Fibroblast of skin of left quadriceps (primary cell): ENCODE measurements around the gene PTH1R.

Source experiments
- DNase-seq, 2 experiments: peaks; one replicate each; pipeline ENCODE4 v3.0.0-alpha.2; 2013; ENCODE audit warnings: low read depth in 2 of 2

PTH1R gene

GRCh38 chr3:46877406-46878125, at the start of gene PTH1R:
Gene PTH1R (plus strand): TSS chr3:46877721. CDS start chr3:46883560, 5,839 bp downstream.
- no peak for DNase-seq

- DNase-seq: no peak
These were observed 47.8 kb upstream of the PTH1R start for GRCh38 chr3:46829699-46830208.

- DNase-seq: no peak
These were observed 46.7 kb upstream of the PTH1R start for GRCh38 chr3:46830801-46831200.

- no peak for DNase-seq
These were observed 46.2 kb upstream of the PTH1R start for GRCh38 chr3:46831316-46831715.

DNA sequence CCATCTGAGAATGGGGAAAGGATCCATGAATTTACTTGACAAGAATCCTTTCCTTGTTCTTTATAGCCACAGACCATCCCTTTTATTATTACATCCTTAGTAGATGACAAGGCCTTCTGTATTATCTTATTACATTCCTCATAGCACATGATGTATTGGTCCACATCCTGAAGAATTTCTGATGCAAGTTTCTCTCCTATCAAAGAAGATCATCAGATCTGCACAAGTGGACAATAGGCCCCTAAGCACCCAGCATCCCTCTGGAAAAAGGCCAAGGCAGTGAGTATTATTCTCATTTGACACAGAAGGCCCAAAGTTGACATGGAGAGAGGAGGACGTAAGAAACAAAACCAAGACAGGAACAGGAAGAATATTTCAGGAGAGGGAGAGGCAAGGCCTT, 45.7 kb upstream of the PTH1R start:
- DNase-seq: no peak

GRCh38 chr3:46833346-46834300, 43.9 kb upstream of the PTH1R start:
- no peak for DNase-seq

DNA sequence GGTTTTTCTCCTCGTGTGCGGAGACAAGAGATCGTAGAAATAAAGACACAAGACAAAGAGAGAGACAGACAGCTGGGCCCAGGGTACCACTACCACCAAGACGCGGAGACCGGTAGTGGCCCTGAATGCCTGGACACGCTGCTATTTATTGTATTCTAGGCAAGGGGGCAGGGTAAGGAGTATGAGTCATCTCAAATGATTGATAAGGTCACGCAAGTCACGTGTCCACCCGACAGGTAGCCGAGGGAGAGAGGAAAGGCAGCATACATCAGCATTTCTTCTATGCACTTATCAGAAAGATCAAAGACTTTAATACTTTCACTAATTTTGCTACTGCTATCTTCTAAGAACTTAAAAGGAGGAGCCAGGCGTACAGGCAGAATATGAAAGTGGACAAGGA, 42.5 kb upstream of the PTH1R start:
- no peak for DNase-seq

- no peak for DNase-seq
These were observed 42.0 kb upstream of the PTH1R start for GRCh38 chr3:46835491-46835890.

GRCh38 chr3:46838301-46838700, 39.2 kb upstream of the PTH1R start:
- DNase-seq: no peak

DNA sequence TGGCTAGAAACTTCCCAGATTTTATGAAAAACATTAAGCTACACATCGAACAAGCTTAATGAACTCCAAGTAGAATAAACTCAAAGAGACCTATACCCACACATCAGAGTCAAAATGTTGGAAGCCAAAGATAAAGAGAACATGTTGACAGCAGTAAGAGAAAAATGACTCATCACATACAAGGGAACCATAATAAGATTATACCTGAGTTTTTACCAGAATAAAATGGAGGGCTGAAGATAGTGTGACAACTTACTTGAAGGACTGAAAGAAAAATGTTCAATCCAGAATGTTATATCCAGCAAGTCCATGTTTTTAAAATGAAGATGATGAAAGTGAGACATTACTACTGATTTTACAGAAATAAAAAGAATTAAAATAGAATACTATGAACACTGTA, 37.0 kb upstream of the PTH1R start:
- DNase-seq: no peak

DNA sequence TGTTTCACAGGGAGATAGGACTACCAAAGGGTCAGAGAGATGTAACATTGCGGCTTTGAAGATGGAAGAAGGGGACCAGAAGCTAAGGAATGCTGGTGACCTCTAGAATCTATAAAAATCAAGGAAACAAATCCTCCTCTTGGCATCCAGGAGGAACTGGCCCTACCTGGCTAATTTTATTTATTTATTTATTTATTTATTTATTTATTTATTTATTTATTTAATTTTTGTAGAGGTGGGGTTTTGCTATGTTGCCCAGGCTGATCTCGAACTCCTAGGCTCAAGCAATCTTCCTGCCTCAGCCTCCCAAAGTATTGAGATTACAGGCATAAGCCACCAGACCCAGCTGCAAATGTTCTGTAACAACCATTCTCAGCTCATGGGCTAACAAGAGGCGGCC, 34.0 kb upstream of the PTH1R start:
- no peak for DNase-seq

DNA sequence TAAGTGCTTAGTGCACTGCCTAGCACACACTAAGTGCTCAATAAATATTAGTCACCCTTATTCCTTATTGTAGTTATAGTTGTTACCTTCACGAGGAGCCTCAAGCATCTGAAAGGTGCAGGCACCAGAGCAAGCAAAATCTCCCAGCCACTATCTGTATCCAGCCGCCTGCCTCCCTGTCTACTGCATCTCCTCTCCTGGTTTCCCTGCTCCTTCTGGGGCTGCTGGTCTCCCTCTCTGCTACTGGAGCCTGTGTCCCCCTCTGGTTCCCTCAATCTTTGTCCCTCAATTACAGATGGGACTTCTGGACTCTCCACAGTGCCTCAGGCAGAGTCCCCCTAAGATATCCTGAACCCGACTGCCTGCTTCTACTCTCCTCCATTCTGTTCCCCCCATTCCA, 33.1 kb upstream of the PTH1R start:
- no peak for DNase-seq

- DNase-seq: no peak
These were observed 32.6 kb upstream of the PTH1R start for GRCh38 chr3:46844881-46845312.

DNA sequence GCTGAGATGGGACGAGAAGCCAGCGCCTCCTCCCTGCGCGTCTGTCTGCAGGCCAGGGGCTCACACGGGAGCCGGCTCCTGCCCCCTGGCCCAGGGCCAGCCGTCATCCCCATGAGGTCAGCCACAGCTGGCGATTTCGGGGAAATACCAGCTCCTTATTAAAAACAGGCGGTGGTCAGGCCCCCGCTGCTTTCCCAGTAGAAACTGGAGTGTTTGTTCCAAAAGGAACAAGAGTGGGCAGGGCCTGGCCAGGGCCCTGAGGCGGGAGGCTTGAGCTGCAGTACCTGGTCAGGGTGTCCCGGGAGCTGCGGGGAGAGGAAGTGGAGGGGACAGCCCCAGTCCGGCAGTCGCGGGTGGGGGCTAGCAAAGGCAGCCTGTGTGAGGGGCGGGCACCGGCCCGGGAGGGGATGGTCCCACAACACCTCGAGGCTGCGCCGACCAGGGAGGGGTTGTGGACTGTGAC, 32.1 kb upstream of the PTH1R start:
- DNase-seq: peak; percentile 69 to 70

- peak; percentile 74 to 78 for DNase-seq
These were observed 31.5 kb upstream of the PTH1R start for GRCh38 chr3:46845860-46846623.

DNA sequence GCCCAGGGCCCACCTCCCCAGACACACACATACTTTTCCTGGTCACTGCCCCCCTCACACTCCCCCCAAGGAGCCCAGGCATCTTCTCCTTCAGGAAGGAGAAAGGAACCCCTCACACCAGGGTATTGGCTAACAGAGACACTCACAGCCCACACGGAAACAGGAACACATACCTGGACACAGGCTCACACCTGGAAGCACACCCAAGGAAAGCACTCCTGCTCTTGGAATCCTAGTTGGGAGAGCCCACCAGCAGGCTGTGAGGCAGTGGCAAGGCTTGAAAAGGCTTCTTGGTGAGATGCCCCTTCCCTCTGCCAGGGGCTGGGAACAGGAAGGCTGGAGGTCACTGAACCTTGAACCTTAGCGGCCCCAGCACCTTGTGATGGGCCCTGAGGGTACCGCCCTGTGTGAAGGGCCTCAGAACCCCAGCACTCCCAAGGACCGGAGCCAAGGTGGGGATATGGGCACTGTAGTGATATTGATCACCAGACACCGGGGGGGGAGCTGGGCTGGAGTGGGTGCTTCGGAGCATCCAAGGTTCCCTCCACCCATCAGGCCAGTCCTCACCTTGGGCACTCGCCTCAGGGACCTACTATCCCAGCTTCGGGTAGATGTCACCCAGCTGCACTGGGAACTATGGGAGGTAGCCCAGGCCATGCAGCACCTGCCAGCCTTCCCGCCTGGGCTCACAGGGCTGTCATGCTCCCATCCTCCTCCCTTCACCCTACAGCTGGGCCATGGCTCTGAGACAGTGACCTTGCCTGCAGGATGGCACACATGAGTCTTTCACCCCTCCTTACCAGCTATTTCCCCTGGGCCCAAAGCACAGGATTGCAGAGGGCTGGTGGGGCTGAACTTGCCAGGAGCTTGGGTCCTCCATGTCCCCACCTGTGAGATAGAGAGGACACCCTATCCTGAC, 30.6 kb upstream of the PTH1R start:
- DNase-seq: no peak

DNA sequence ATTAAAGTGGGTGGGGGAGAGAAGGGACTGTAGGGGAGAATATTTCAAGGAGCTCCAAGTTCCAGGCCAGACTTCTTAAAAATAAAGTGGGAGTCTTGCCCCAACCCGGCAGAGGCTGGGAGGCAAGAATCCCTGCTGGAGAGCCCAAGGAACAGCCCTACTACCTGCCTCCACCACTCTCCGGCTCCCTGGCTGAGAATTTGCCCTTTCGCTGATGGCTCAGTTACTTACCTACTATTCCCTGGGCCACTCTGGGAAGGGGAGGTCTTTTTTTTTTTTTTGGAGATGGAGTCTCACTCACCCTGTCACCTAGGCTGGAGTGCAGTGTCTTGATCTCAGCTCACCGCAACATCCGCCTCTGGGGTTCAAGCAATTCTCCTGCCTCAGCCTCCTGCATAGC, 29.8 kb upstream of the PTH1R start:
- no peak for DNase-seq

DNA sequence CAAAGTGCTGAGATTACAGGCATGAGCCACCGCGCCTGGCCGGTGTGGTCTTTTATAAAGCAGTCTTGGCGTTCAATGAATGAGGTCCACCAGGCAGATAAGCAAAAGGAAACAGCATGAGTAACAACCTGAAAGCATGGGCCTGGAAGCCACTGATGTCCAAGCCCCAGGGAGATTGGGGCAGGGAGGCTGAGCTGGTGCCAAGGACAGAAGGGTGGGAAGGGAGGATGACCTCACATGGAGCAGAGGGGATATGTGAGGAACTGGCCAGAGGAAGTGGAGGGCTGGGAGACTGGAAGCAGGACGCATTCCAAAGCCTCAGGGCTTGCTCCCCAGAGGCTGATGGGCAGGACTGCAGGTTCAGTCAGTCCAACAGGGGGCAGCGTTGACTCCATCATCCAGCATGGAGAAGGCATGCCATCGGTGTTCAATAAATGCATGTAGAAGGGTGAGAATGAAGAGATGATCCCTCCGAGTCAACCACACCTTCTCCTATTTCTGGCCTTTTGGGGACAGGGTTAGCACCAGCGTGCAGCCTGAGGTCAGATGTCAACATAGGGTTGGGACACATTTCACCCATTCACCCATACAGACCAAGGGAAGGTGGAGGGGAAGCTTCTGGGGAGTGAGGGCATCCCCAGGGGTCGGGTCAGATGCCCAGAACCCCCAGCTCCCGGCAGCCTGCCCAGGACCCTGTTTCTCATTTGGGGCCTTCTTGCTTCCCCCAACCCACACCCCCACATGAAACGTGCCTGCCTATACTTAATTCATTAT, 29.1 kb upstream of the PTH1R start:
- DNase-seq: no peak

- no peak for DNase-seq
These were observed 28.4 kb upstream of the PTH1R start for GRCh38 chr3:46849045-46849631.
